Measurements from ENCODE around the gene RAB43. TPM values are rescaled to one million over a fixed set of nuclear protein-coding genes. Genes with fewer than 3 reads are reported as not detected.

Gene RAB43
- total RNA-seq, 4 donors from 2014 or later: 9.1 to 18.7 (median 11.3) TPM

- no peak for DNase-seq
- Histone ChIP-seq H3K36me3 (no peaks in the 10 kb centered on the region), H3K27me3 (no peaks in the 10 kb centered on the region), H3K4me3 (no peak overlapping the region), H3K4me1 (peaks cover 0 to 21% (median 0%) of the 10 kb centered on the region in 4 donors), H3K9me3 (no peaks in the 10 kb centered on the region), H3K27ac (no peak overlapping the region)
- TF ChIP-seq, protein P1, sequence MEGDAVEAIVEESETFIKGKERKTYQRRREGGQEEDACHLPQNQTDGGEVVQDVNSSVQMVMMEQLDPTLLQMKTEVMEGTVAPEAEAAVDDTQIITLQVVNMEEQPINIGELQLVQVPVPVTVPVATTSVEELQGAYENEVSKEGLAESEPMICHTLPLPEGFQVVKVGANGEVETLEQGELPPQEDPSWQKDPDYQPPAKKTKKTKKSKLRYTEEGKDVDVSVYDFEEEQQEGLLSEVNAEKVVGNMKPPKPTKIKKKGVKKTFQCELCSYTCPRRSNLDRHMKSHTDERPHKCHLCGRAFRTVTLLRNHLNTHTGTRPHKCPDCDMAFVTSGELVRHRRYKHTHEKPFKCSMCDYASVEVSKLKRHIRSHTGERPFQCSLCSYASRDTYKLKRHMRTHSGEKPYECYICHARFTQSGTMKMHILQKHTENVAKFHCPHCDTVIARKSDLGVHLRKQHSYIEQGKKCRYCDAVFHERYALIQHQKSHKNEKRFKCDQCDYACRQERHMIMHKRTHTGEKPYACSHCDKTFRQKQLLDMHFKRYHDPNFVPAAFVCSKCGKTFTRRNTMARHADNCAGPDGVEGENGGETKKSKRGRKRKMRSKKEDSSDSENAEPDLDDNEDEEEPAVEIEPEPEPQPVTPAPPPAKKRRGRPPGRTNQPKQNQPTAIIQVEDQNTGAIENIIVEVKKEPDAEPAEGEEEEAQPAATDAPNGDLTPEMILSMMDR (IDR thresholded peaks at IDR 0.05): no peak
- TF ChIP-seq POLR2A (IDR thresholded peaks at IDR 0.05): no peak
These were observed 65.0 kb downstream of the RAB43 start for GRCh38 chr3:129056451-129057173.

DNA sequence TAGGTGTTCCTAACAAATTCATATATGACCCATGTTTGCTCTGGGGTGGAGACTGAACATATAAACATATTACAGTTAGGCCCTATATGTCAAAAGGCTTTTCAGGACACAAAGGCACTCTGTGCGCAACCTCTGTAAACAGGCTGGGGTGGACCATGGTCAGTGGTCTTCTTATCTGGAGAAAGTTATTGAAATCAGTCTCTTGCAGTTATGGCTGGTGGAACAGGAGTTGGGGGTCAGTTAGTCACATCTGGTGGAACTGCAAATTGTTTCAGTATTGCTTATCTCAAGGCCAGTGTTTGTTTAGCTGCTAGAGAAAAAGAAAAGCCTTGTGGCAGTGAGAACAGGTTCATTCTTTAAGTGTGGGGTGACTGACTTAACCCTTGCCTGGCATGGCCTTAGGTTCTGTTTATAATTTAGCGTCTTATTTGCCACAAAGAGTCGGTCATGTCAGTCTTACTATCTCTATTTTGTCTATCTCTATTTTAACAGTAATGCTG lies 66.9 kb downstream of the RAB43 start:
- H3K4me3 ChIP-seq: no peak overlapping the region
- peaks cover 0 to 21% (median 0%) of the 10 kb centered on the region in 4 donors for H3K4me1 ChIP-seq
- no peaks in the 10 kb centered on the region for H3K27me3 ChIP-seq
- no peak for DNase-seq
- no peaks in the 10 kb centered on the region for H3K9me3 ChIP-seq
- no peak overlapping the region for H3K27ac ChIP-seq
- TF ChIP-seq POLR2A (IDR thresholded peaks at IDR 0.05): no peak
- TF ChIP-seq, protein P1 (IDR thresholded peaks at IDR 0.05): no peak
- H3K36me3 ChIP-seq: no peaks in the 10 kb centered on the region

- DNase-seq: no peak
- Histone ChIP-seq H3K4me3 (no peak overlapping the region), H3K36me3 (no peaks in the 10 kb centered on the region), H3K27me3 (no peaks in the 10 kb centered on the region), H3K27ac (peak overlapping the region in 2 of 4 donors; percentile 41 to 46), H3K9me3 (no peaks in the 10 kb centered on the region), H3K4me1 (peaks cover 0 to 17% (median 0%) of the 10 kb centered on the region in 4 donors)
- TF ChIP-seq, protein P1 (IDR thresholded peaks at IDR 0.05): no peak
- TF ChIP-seq POLR2A (IDR thresholded peaks at IDR 0.05): no peak
These were observed 68.9 kb downstream of the RAB43 start for GRCh38 chr3:129052675-129053074.

DNA sequence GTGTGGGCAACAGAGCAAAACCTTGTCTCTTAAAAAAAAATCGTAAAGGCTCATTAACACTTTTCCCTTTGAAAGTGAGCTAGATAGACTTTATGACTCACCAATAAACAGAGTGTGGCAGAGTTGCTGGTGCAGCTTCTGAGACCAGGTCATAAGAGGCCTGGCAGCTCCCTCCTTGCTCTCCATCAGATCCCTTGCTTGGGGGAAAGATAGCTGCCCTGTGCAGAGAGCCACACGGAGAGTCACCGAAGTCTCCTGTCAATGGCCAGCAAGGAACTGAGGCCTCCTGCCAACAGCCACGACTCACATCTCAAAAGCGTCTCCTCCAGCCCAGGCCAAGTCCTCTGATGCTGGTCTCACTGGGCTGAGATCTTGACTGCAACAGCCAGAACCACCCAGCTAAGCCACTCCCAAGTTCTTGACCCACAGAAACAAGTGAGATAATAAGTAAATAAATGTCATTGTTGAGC lies 69.7 kb downstream of the RAB43 start:
- Histone ChIP-seq H3K4me3 (no peak overlapping the region), H3K27me3 (no peaks in the 10 kb centered on the region), H3K4me1 (peaks cover 0 to 17% (median 0%) of the 10 kb centered on the region in 4 donors), H3K27ac (peak overlapping the region in 2 of 4 donors; percentile 32 to 46), H3K9me3 (no peaks in the 10 kb centered on the region), H3K36me3 (no peaks in the 10 kb centered on the region)
- DNase-seq: no peak
- TF ChIP-seq, protein P1 (IDR thresholded peaks at IDR 0.05): no peak
- no peak for TF ChIP-seq POLR2A (IDR thresholded peaks at IDR 0.05)

DNA sequence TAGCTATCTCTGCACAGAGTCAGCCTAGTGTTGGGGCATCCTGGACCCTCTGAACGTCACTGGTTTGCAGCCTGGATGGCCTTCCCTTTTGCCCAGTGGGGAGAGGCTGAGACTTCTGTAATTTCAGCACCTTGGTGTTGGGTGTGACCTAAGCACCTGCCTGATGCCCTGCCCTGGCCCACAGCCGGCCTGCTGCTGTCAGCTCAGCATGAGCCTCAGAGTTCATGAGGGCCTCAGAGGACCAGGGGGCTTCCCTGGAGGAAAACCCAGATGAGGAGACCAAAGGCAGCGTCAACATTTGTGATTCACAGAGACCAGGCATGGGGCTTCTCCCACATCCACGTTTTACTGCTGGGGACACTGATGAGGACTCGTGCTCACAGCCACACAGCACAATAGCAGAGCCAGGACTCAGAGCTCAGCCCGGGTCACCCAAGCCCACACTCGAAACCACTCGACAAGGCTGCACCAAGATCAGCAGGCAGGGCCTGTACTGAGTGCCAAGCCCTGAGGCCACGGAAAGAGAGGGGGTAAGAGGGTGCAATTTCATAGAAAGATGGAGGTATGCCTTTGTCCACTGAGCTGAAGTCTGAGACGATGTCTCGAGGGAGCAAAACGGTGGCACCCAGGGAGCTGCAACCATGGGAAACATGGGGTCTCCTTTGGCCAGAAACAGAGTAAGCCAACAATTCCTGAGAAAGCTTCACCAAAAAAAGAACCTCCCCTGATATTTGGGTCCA lies 70.9 kb downstream of the RAB43 start:
- peaks cover 0 to 23% (median 0%) of the 10 kb centered on the region in 4 donors for H3K4me1 ChIP-seq
- no peak overlapping the region for H3K4me3 ChIP-seq
- no peak for DNase-seq
- peaks cover 0 to 5% of the 10 kb centered on the region in 2 donors for H3K27me3 ChIP-seq
- H3K27ac ChIP-seq: no peak overlapping the region
- no peak for TF ChIP-seq POLR2A (IDR thresholded peaks at IDR 0.05)
- TF ChIP-seq, protein P1 (IDR thresholded peaks at IDR 0.05): no peak
- H3K36me3 ChIP-seq: no peaks in the 10 kb centered on the region
- H3K9me3 ChIP-seq: no peaks in the 10 kb centered on the region
